A549 (cell line): ENCODE data around the gene PPBP. TPM values are rescaled to one million over a fixed set of nuclear protein-coding genes. Genes with fewer than 3 reads are reported as not detected.

Source experiments
- ATAC-seq, 2 experiments: fragments of 200-7000 bp in 1 of 2; fragments of >200 bp in 1 of 2; cut with Nextera tagmentation in 1 of 2; cut with Tn5 transposase in 1 of 2; 3 replicates each; pipeline versions ENCODE4 v1.8.0 to v1.9.1; 2018 to 2020; ENCODE audit warnings: mild to moderate bottlenecking in 1 of 2, moderate library complexity in 1 of 2
- CTCF ChIA-PET: fragments of 300-600 bp; sonication (Branson Sonifier 250); formaldehyde crosslinking; extraction: SDS; loops from one replicate; lab custom pipeline; 2021; ENCODE audit warnings: antibody characterized with exemption, inconsistent platforms; lab: Yijun Ruan, JAX
- POLR2A ChIA-PET: fragments of 350-600 bp; formaldehyde crosslinking; extraction: SDS; loops from one replicate; lab custom pipeline; 2021; ENCODE audit warnings: antibody characterized with exemption, inconsistent platforms; lab: Yijun Ruan, JAX
- DNase-seq, 2 experiments: peaks; one replicate each; pipeline versions ENCODE4 v3.0.0 to v3.0.0-alpha.2; 2011 to 2016; ENCODE audit warnings: low read depth in 1 of 2, low spot score in 1 of 2
- FAIRE-seq: peaks from 2 replicates; lab custom pipeline; 2011; peaks lifted over from hg19 to GRCh38; lab: Jason Lieb, UNC
- H3K27ac ChIP-seq, 2 experiments: fragments of >200 bp; sonication (Bioruptor Twin); formaldehyde crosslinking; 3 replicates each; pipeline ENCODE4 v1.5.1; 2016 to 2017
- H3K4me1 ChIP-seq: fragments of >200 bp; sonication (Bioruptor Twin); formaldehyde crosslinking; 3 replicates; pipeline ENCODE4 v1.6.1; 2016
- H3K4me2 ChIP-seq: fragments of >200 bp; sonication (Bioruptor Twin); formaldehyde crosslinking; 3 replicates; pipeline ENCODE4 v1.6.1; 2016
- H3K4me3 ChIP-seq: fragments of >200 bp; sonication (Bioruptor Twin); formaldehyde crosslinking; 3 replicates; pipeline ENCODE4 v1.5.1; 2016
- H3K9me3 ChIP-seq: fragments of >200 bp; sonication (Bioruptor Twin); formaldehyde crosslinking; 3 replicates; pipeline ENCODE4 v1.6.1; 2016
- BHLHE40 ChIP-seq: IDR thresholded peaks from 2 replicates; pipeline ENCODE4 v1.6.1; 2012; ENCODE audit warnings: low read depth, low read length, inconsistent platforms
- EHMT2 ChIP-seq: fragments of 200-600 bp; sonication (generic); IDR thresholded peaks from 2 replicates; pipeline ENCODE4 v1.6.1; 2016; ENCODE audit warnings: antibody characterized with exemption, low read depth, mild to moderate bottlenecking, moderate library complexity
- FOSB ChIP-seq: fragments of 250-450 bp; sonication (Bioruptor Pico); IDR thresholded peaks from 2 replicates; pipeline ENCODE4 v1.5.0; 2020; ENCODE audit warnings: mild to moderate bottlenecking, moderate library complexity
- GATA3 ChIP-seq: IDR thresholded peaks from 2 replicates; pipeline ENCODE4 v1.6.1; 2012; ENCODE audit warnings: borderline replicate concordance
- JUN ChIP-seq, 2 experiments: fragments of >200 bp; sonication (Bioruptor Twin); formaldehyde crosslinking; IDR thresholded peaks; 2 replicates in 1 of 2; 3 replicates in 1 of 2; pipeline ENCODE4 v1.6.1; 2016 to 2017
- MAFK ChIP-seq: fragments of 450-650 bp; IDR thresholded peaks from 2 replicates; pipeline ENCODE4 v1.6.1; 2014; ENCODE audit not compliant: partially characterized antibody
- PBX3 ChIP-seq: IDR thresholded peaks from 2 replicates; pipeline ENCODE4 v1.6.1; 2012
- PHF8 ChIP-seq: fragments of 200-600 bp; sonication (generic); IDR thresholded peaks from 2 replicates; pipeline ENCODE4 v1.6.1; 2016; ENCODE audit warnings: low read depth, mild to moderate bottlenecking, antibody characterized with exemption, moderate library complexity, borderline replicate concordance
- RAD21 ChIP-seq, 2 experiments: fragments of >200 bp in 1 of 2; sonication (Bioruptor Twin) in 1 of 2; formaldehyde crosslinking in 1 of 2; IDR thresholded peaks in 1 of 2; conservative IDR thresholded peaks in 1 of 2; 2 replicates in 1 of 2; 3 replicates in 1 of 2; pipeline ENCODE4 v1.6.1; 2012 to 2018; ENCODE audit warnings: inconsistent platforms in 1 of 2
- RCOR1 ChIP-seq: fragments of 150-350 bp; IDR thresholded peaks from 2 replicates; pipeline ENCODE4 v1.6.1; 2014; ENCODE audit warnings: antibody characterized with exemption, low read length, low read depth
- USF2 ChIP-seq: fragments of 450-650 bp; IDR thresholded peaks from 2 replicates; pipeline ENCODE4 v1.6.1; 2014; ENCODE audit warnings: antibody characterized with exemption
- ZC3H11A ChIP-seq: fragments of 450-650 bp; IDR thresholded peaks from 2 replicates; pipeline ENCODE4 v1.6.1; 2014; ENCODE audit warnings: antibody characterized with exemption, mild to moderate bottlenecking
- ZSCAN20 ChIP-seq: fragments of 250-450 bp; sonication (Bioruptor Pico); IDR thresholded peaks from 2 replicates; pipeline ENCODE4 v1.8.0; 2022; ENCODE audit warnings: mild to moderate bottlenecking, moderate library complexity
- WGBS: methylation state at CpG from one replicate; pipeline ENCODE4 v1.1.6; 2017; ENCODE audit errors: missing lambda C conversion rate; 5-methylcytosine and 5-hydroxymethylcytosine counted together
- polyA plus RNA-seq, 4 experiments: library from polyadenylated mRNA; depleted of rRNA in 3 of 4; stranded (reverse); fragments of >200 nt; fragmentation: RNase III in 1 of 4; extraction: RNeasy Plus Mini Kit Qiagen cat#74134 plus additional on column Dnase treatment in 1 of 4; gene quantifications; 2 replicates in 3 of 4; 3 replicates in 1 of 4; pipeline ENCODE4 v1.2.3, GENCODE V29; 2011 to 2017
- TF ChIP-seq, protein P1 (sequence below): fragments of 250-450 bp; sonication (Bioruptor Pico); IDR thresholded peaks from 2 replicates; pipeline ENCODE4 v1.5.0; 2020; ENCODE audit warnings: low read depth, mild to moderate bottlenecking, moderate library complexity

The PPBP gene
- polyA plus RNA-seq, 2 of the 4 experiments (the other 2 are of a cell fraction): 0.16 to 0.35 TPM

DNA sequence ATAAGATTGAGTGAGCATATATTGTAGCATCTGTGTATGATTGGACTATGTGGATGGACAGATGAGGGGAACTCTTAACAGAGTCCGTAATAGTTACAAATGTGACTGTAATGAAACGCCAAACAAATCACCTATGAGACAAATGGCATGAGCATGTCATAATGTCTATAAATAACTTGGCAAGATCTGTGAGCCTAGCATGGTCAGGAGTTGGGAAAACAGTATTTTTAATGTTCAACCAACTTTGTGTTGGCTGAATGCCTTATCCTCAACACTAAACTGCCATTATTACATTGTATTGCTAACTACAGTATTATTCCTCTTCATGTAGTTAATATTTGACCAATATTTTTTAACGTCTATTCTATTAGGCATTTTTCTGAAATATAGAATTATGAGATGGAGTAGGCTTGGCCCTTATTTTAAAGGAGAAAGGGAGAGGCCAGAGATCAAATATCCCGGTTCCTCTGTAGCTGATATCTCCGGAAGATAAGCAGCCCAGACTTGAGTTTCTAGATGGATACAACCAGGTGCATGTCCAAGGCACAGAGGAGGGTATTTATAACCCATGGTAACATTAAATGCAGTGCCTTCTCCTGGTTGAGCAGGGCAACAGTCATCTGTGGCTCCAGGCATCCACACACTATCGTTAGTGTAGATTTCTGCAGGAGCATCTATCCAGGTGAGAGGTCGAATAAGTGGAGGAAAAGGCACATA lies 38.8 kb downstream of the PPBP start:
- FAIRE-seq: no peak
- CTCF ChIA-PET: no interaction called here

GRCh38 chr4:73948291-73948690 lies 39.7 kb downstream of the PPBP start:
- ChIA-PET CTCF (no interaction called here), POLR2A (no interaction called here)

More for the DNA sequence above, 38.8 kb downstream of the PPBP start:
- DNase-seq (no peak), ATAC-seq (no peak)
- POLR2A ChIA-PET: no interaction called here
- Histone ChIP-seq H3K4me2 (no peak overlapping the region), H3K4me3 (no peak overlapping the region), H3K27ac (no peak overlapping the region), H3K4me1 (no peaks in the 10 kb centered on the region), H3K9me3 (no peaks in the 10 kb centered on the region)
- 73% methylated on average over 7 of the region's 7 CpGs for WGBS
- no peak for TF ChIP-seq USF2
- no peak for TF ChIP-seq FOSB (CRISPR knock-in tag)

DNA sequence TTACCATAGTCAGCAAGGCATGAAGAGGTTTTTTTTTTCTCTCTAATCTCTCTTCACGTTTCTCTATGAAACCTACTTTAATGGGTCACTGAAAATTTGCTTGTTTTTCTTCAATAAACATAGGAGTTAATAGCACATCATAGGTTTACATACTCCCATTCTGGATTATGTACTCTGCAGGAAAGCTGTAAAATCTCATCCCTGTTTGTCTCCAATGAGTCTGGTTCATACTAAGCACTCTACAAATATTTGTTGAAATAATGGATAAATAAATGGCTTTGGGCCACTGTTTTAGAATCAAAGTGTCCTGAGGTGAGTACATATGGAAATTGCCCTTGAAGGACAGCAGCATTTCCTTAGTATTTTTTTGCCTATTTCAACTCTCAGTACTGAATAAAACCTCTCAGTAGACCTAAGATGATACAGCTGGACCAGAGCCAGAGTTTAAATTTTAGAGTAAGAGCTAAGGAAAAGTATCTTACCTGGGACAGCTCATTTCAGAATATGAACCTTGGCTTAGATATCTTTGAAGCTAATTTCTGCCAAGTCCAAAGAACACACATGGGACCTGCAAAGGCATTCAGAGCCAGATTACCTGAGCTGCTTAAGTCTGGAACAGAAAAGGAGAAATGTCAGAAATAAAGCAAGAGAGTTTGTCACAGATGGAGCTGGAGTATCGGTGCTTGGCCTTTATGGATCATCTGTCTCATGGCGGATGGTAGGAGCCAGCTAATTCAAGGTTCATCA lies 40.6 kb downstream of the PPBP start:
- Histone ChIP-seq H3K4me3 (no peak overlapping the region), H3K9me3 (no peaks in the 10 kb centered on the region), H3K4me1 (no peaks in the 10 kb centered on the region), H3K27ac (no peak overlapping the region), H3K4me2 (no peak overlapping the region)
- FAIRE-seq: no peak
- ATAC-seq: no peak
- no peak for TF ChIP-seq PBX3
- no peak for TF ChIP-seq ZSCAN20 (CRISPR knock-in tag)
- TF ChIP-seq GATA3: no peak
- no peak for TF ChIP-seq RAD21 (conservative IDR thresholded peaks at IDR 0.05 in 1 of 2, IDR thresholded peaks at IDR 0.05 in 1 of 2)
- no peak for TF ChIP-seq BHLHE40
- TF ChIP-seq EHMT2: no peak
- ChIA-PET POLR2A (no interaction called here), CTCF (no interaction called here)
- no peak for DNase-seq
- 68% methylated on average over 3 of the region's 3 CpGs for WGBS

More at GRCh38 chr4:73948291-73948690, 39.7 kb downstream of the PPBP start:
- no peaks in the 10 kb centered on the region for H3K4me1 ChIP-seq
- 85% methylated on average over 1 of the region's 1 CpG for WGBS
- no peak for ATAC-seq
- peak; percentile 19 for TF ChIP-seq MAFK
- TF ChIP-seq RCOR1: no peak
- TF ChIP-seq, all 56 proteins: peak for 1
- Histone ChIP-seq H3K4me3 (no peak overlapping the region), H3K9me3 (no peaks in the 10 kb centered on the region), H3K27ac (no peak overlapping the region), H3K4me2 (no peak overlapping the region)
- FAIRE-seq (no peak), DNase-seq (no peak)

DNA sequence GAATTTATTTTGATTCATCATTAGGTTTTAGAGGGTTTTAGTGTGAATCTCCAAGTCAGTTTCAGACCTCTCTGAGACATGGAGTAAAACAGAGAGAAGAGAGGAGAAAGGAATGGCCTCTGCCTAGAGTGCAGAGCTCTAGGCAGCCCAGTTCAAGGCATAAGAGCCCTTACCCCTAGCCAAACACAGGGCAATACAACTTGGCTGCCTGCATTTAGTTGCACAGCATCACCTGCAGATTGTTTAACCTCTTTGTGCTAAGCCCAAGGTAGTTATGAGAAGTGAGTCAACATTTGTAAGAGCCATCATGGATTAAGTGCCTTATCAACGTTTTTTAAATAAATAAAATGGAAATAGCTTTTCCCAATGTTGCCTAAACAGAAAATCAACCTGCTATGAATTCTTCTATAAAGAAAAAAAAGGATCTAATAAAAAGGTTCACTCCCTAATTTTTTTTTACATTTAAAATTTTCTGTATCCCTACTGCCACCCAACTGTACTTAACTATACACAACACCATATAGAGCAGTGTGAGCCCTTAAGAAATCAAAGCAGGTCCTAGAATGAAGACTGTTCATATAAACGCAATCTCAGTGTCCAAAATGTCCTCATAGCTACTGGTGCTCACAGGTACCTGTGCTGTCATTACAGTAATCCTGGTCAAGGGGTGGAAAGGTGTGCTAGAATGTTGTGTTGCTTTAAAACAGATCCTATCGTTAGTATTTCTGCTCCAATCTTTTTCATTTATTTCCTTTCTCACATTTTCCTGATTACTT lies 42.1 kb downstream of the PPBP start:
- TF ChIP-seq ZC3H11A (no peak), JUN (IDR thresholded peaks at IDR 0.05) (no peak), PHF8 (no peak)
- TF ChIP-seq, protein P1, sequence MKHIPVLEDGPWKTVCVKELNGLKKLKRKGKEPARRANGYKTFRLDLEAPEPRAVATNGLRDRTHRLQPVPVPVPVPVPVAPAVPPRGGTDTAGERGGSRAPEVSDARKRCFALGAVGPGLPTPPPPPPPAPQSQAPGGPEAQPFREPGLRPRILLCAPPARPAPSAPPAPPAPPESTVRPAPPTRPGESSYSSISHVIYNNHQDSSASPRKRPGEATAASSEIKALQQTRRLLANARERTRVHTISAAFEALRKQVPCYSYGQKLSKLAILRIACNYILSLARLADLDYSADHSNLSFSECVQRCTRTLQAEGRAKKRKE (CRISPR knock-in tag): no peak
- Histone ChIP-seq H3K4me1 (no peaks in the 10 kb centered on the region), H3K27ac (no peak overlapping the region), H3K9me3 (no peaks in the 10 kb centered on the region), H3K4me2 (no peak overlapping the region), H3K4me3 (no peak overlapping the region)
- WGBS: 62% methylated on average over 3 of the region's 3 CpGs
- no peak for DNase-seq
- CTCF ChIA-PET: no interaction called here
- FAIRE-seq: no peak
- POLR2A ChIA-PET: no interaction called here
- ATAC-seq: no peak
